Heart left ventricle (tissue), 13 donors: ENCODE results near the gene KRT85.

Source experiments
- POLR2A ChIP-seq, 2 donors: fragments of 450-650 bp; IDR thresholded peaks; one replicate each; pipeline ENCODE4 v1.6.1; 2017; ENCODE audit warnings: antibody characterized with exemption in 2 of 2, mild to moderate bottlenecking in 2 of 2, moderate library complexity in 2 of 2
- TF ChIP-seq, protein P1 (sequence below), 12 donors: fragments of 200-600 bp; sonication (generic) in 4 of 12; IDR thresholded peaks; one replicate each; pipeline versions ENCODE4 v1.5.0 to v1.8.0; 2018 to 2022; ENCODE audit warnings: antibody characterized with exemption in 12 of 12, mild to moderate bottlenecking in 5 of 12
- donor health status: ischemic (EF 13 %, LVEDD 7.1; RV severe dilation, severe dysfunction).
- donor health status: DM: no; HTN: yes; CAD: no.
- donor health status: DM: no; HTN: no; CAD: no.
- donor health status: ischemic (EF 25% LVEDD 6.9; RV normal size, moderate dysfunction).
- donor health status: ischemic (EF 25% LVEDD 5.7; RV mildly dilated, moderate dysfunction).
- donor health status: ischemic (EF 35%, LVEDD 5.7; RV mildly dilated, moderate dysfunction).
- donor health status: nonischemic (EF 11% LVEDD 7.7; RV severe dilation, severe dysfunction).
- donor health status: DM: yes; HTN: yes; CAD: no.
- donor health status: PGD.
- donor health status: ischemic (EF 29% LVEDD 5.4; RV normal size, mild dysfunction).
- donor health status: nonischemic (EF 23%, LVEDD 6.1; RV moderate dilation, normal function).

DNA sequence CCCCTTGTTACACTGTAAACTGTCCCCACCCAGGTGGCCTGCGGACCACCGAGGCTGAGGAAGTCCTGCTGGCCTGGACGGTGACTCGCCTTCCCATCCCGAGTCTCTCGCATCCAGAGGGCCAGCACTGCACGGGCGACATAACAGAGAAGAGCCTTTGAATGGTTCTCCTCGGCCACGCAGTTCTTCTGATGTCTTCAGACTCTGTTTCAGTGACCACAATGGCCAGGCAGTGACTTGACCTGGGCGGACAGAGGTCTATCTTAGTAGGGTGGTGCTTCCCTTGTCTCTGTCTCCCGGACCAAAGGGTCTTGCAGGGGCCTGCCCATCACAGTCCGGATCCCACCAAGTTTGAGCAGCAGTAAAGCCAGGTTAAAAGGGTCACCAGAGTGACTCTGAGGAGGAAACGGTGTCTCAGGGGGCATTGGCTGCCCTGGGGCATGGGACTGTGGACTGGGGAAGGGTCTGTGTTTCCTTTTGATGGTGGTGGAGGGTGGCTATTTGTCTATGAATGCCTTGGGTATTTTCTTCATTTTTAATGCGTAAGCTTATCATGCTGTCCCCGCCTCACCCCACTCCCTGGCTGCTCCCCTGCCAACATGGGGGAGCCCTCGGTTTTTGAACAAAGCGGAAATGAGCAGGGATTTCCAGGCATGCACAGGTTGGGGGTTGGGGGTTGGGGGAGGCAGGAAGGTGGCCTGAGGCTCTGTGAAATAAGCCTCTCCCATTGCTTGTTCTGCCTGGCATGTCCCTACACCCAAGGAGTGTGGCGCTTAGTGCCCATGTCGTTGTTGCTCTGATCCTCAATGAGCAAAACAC is 10.3 kb downstream of the KRT85 start:
- TF ChIP-seq, protein P1, sequence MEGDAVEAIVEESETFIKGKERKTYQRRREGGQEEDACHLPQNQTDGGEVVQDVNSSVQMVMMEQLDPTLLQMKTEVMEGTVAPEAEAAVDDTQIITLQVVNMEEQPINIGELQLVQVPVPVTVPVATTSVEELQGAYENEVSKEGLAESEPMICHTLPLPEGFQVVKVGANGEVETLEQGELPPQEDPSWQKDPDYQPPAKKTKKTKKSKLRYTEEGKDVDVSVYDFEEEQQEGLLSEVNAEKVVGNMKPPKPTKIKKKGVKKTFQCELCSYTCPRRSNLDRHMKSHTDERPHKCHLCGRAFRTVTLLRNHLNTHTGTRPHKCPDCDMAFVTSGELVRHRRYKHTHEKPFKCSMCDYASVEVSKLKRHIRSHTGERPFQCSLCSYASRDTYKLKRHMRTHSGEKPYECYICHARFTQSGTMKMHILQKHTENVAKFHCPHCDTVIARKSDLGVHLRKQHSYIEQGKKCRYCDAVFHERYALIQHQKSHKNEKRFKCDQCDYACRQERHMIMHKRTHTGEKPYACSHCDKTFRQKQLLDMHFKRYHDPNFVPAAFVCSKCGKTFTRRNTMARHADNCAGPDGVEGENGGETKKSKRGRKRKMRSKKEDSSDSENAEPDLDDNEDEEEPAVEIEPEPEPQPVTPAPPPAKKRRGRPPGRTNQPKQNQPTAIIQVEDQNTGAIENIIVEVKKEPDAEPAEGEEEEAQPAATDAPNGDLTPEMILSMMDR (IDR thresholded peaks at IDR 0.05), result no peak
- no peak for TF ChIP-seq POLR2A (IDR thresholded peaks at IDR 0.05)
